K562 (cell line): ENCODE results near the gene POLR2C. TPM values are rescaled to one million over a fixed set of nuclear protein-coding genes. Genes with fewer than 3 reads are reported as not detected.
A peak's percentile ranks its signal among the peaks of the same experiment; 100 is the strongest.

ENCODE experiments used
- EHMT2 ChIP-seq: fragments of 450-650 bp; IDR thresholded peaks from 2 replicates; pipeline ENCODE4 v1.6.1; 2018; ENCODE audit warnings: antibody characterized with exemption
- ILK ChIP-seq: fragments of 450-650 bp; IDR thresholded peaks from 2 replicates; pipeline ENCODE4 v1.6.1; 2016; ENCODE audit warnings: missing genetic modification characterization, low read depth, mild to moderate bottlenecking, missing compliant biosample characterization, moderate library complexity, borderline replicate concordance
- L3MBTL2 ChIP-seq: fragments of 450-650 bp; IDR thresholded peaks from 2 replicates; pipeline ENCODE4 v1.6.1; 2016; ENCODE audit warnings: mild to moderate bottlenecking, moderate library complexity
- MYC ChIP-seq, 2 experiments: fragments of 250-450 bp in 1 of 2; sonication (Bioruptor Pico) in 1 of 2; IDR thresholded peaks; 2 replicates each; pipeline versions ENCODE4 v1.5.1 to v1.6.1; 2012 to 2021; ENCODE audit warnings: low read depth in 2 of 2, borderline replicate concordance in 1 of 2, improper control_type of control experiment in 1 of 2, low read length in 1 of 2, mild to moderate bottlenecking in 1 of 2, moderate library complexity in 1 of 2
- POLR2G ChIP-seq: fragments of 200-400 bp; formaldehyde crosslinking; IDR thresholded peaks from 2 replicates; pipeline ENCODE4 v1.6.1; 2017; ENCODE audit warnings: low read depth, mild to moderate bottlenecking, antibody characterized with exemption, low read length, moderate library complexity
- POLR3G ChIP-seq: IDR thresholded peaks from 2 replicates; pipeline ENCODE4 v1.6.1; 2011; ENCODE audit not compliant: insufficient read length, insufficient replicate concordance; ENCODE audit errors: extremely low read depth
- SRSF3 ChIP-seq: fragments of 200-400 bp; formaldehyde crosslinking; IDR thresholded peaks from 2 replicates; pipeline ENCODE4 v1.6.1; 2016; ENCODE audit warnings: mild to moderate bottlenecking, low read length, moderate library complexity; ENCODE audit not compliant: insufficient read depth
- THRA ChIP-seq: fragments of 450-650 bp; IDR thresholded peaks from 2 replicates; pipeline ENCODE4 v1.6.1; 2017; ENCODE audit warnings: mild to moderate bottlenecking, moderate library complexity
- ZNF12 ChIP-seq: sonication (generic); formaldehyde crosslinking; IDR thresholded peaks from 2 replicates; pipeline ENCODE4 v1.4.0; 2020; ENCODE audit warnings: mild to moderate bottlenecking, missing genetic modification reagents
- ZNF830 ChIP-seq: fragments of 250-450 bp; sonication (Bioruptor Pico); IDR thresholded peaks from 2 replicates; pipeline ENCODE4 v1.5.0; 2021; ENCODE audit warnings: mild to moderate bottlenecking
- polyA plus RNA-seq, 8 experiments: library from polyadenylated mRNA; depleted of rRNA in 4 of 8; stranded (reverse) in 5 of 8; unstranded in 3 of 8; fragments of >200 nt; fragmentation: Nextera tagmentation in 2 of 8; fragmentation: Illumina TruSeq in 1 of 8; extraction: Ambion mirVana in 2 of 8; extraction: Trizol in 1 of 8; gene quantifications; 2 replicates each; pipeline versions ENCODE4 v1.2.1 to v1.2.3, GENCODE V29; 2011 to 2014; ENCODE audit warnings: inconsistent platforms in 1 of 8, missing spikeins in 1 of 8
- total RNA-seq, 7 experiments: library from RNA; depleted of rRNA in 6 of 7; stranded (reverse); fragments of >200 nt in 6 of 7; fragmentation: Illumina TruSeq in 2 of 7; extraction: Trizol in 2 of 7; gene quantifications; 2 replicates each; pipeline versions ENCODE4 v1.2.1 to v1.2.3, GENCODE V29; 2011 to 2021; ENCODE audit warnings: low replicate concordance in 1 of 7
- TF ChIP-seq, protein P1 (sequence below), 2 experiments: fragments of 450-650 bp; IDR thresholded peaks; 2 replicates each; pipeline ENCODE4 v1.6.1; 2016
- TF ChIP-seq, protein P2 (sequence below): fragments of 250-450 bp; sonication (Bioruptor Pico); IDR thresholded peaks from 2 replicates; pipeline ENCODE4 v1.9.0; 2021; ENCODE audit warnings: mild to moderate bottlenecking
- TF ChIP-seq, protein P3 (sequence below): sonication (generic); formaldehyde crosslinking; IDR thresholded peaks from 2 replicates; pipeline ENCODE4 v1.8.1; 2023; ENCODE audit warnings: mild to moderate bottlenecking, missing genetic modification reagents, moderate library complexity
- TF ChIP-seq, protein P4 (sequence below), 3 experiments: fragments of 200-800 bp in 1 of 3; fragments of 250-450 bp in 1 of 3; fragments of 450-650 bp in 1 of 3; sonication (Bioruptor Pico) in 1 of 3; sonication (Bioruptor generic) in 1 of 3; formaldehyde crosslinking in 1 of 3; IDR thresholded peaks; 2 replicates each; pipeline versions ENCODE4 v1.6.1 to v1.8.0; 2016 to 2022; ENCODE audit warnings: mild to moderate bottlenecking in 2 of 3, missing genetic modification characterization in 2 of 3, missing compliant biosample characterization in 1 of 3, moderate library complexity in 1 of 3

Gene POLR2C
- total and polyA plus RNA-seq, 9 of the 15 experiments (the other 6 are each of a cell fraction or from before 2014, with no cell fraction given) = 70.3 to 163 (median 92.3) TPM

GRCh38 chr16:57475711-57476339 is 13.3 kb downstream of the POLR2C start (continued):
- TF ChIP-seq, protein P1, sequence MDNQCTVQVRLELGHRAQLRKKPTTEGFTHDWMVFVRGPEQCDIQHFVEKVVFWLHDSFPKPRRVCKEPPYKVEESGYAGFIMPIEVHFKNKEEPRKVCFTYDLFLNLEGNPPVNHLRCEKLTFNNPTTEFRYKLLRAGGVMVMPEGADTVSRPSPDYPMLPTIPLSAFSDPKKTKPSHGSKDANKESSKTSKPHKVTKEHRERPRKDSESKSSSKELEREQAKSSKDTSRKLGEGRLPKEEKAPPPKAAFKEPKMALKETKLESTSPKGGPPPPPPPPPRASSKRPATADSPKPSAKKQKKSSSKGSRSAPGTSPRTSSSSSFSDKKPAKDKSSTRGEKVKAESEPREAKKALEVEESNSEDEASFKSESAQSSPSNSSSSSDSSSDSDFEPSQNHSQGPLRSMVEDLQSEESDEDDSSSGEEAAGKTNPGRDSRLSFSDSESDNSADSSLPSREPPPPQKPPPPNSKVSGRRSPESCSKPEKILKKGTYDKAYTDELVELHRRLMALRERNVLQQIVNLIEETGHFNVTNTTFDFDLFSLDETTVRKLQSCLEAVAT (IDR thresholded peaks at IDR 0.05) = no peak
- TF ChIP-seq EHMT2 = no peak
- no peak for TF ChIP-seq POLR3G
- TF ChIP-seq, protein P2, sequence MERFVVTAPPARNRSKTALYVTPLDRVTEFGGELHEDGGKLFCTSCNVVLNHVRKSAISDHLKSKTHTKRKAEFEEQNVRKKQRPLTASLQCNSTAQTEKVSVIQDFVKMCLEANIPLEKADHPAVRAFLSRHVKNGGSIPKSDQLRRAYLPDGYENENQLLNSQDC (CRISPR knock-in tag) = no peak
- no peak for TF ChIP-seq THRA
- TF ChIP-seq, protein P3, sequence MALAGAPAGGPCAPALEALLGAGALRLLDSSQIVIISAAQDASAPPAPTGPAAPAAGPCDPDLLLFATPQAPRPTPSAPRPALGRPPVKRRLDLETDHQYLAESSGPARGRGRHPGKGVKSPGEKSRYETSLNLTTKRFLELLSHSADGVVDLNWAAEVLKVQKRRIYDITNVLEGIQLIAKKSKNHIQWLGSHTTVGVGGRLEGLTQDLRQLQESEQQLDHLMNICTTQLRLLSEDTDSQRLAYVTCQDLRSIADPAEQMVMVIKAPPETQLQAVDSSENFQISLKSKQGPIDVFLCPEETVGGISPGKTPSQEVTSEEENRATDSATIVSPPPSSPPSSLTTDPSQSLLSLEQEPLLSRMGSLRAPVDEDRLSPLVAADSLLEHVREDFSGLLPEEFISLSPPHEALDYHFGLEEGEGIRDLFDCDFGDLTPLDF (CRISPR knock-in tag) = no peak
- TF ChIP-seq, protein P4, sequence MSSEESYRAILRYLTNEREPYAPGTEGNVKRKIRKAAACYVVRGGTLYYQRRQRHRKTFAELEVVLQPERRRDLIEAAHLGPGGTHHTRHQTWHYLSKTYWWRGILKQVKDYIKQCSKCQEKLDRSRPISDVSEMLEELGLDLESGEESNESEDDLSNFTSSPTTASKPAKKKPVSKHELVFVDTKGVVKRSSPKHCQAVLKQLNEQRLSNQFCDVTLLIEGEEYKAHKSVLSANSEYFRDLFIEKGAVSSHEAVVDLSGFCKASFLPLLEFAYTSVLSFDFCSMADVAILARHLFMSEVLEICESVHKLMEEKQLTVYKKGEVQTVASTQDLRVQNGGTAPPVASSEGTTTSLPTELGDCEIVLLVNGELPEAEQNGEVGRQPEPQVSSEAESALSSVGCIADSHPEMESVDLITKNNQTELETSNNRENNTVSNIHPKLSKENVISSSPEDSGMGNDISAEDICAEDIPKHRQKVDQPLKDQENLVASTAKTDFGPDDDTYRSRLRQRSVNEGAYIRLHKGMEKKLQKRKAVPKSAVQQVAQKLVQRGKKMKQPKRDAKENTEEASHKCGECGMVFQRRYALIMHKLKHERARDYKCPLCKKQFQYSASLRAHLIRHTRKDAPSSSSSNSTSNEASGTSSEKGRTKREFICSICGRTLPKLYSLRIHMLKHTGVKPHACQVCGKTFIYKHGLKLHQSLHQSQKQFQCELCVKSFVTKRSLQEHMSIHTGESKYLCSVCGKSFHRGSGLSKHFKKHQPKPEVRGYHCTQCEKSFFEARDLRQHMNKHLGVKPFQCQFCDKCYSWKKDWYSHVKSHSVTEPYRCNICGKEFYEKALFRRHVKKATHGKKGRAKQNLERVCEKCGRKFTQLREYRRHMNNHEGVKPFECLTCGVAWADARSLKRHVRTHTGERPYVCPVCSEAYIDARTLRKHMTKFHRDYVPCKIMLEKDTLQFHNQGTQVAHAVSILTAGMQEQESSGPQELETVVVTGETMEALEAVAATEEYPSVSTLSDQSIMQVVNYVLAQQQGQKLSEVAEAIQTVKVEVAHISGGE (CRISPR knock-in tag; IDR thresholded peaks at IDR 0.05) = no peak
- TF ChIP-seq MYC (IDR thresholded peaks at IDR 0.05; ENCODE audit: low read depth, low read length) = peak; percentile 45; the same call in 1 of the 2 replicates
- TF ChIP-seq MYC (CRISPR knock-in tag; IDR thresholded peaks at IDR 0.05; ENCODE audit: borderline replicate concordance, low read depth) = no peak
- no peak for TF ChIP-seq SRSF3
- TF ChIP-seq L3MBTL2 = no peak
- no peak for TF ChIP-seq ZNF830 (CRISPR knock-in tag)
- no peak for TF ChIP-seq ILK (tag)
- no peak for TF ChIP-seq POLR2G
- no peak for TF ChIP-seq ZNF12
